ENCODE data around the gene TLL1.

Gene TLL1

GRCh38 chr4:165966833-165967232, 93.8 kb downstream of the TLL1 start:
- DNase-seq (ENCODE audit: low read depth, low spot score) = no peak
- no peak overlapping the region for H3K4me3 ChIP-seq (ENCODE audit: low read depth, low read length)
- TF ChIP-seq CTCF (IDR thresholded peaks at IDR 0.05; ENCODE audit: insufficient read depth, low read length, missing control alignments) = no peak
- CTCF ChIA-PET = no interaction called here
- POLR2A ChIA-PET = no interaction called here

GRCh38 chr4:165967486-165967885, 94.4 kb downstream of the TLL1 start:
- CTCF ChIA-PET = no interaction called here
- no peak for TF ChIP-seq CTCF (IDR thresholded peaks at IDR 0.05; ENCODE audit: insufficient read depth, low read length, missing control alignments)
- POLR2A ChIA-PET = interaction anchor here (0.5 kb wide), 1 partner anchor 342 kb away, joined by 3 read pairs; no protein-coding TSS in a partner anchor
- H3K4me3 ChIP-seq (ENCODE audit: low read depth, low read length) = no peak overlapping the region
- no peak for DNase-seq (ENCODE audit: low read depth, low spot score)

- H3K4me3 ChIP-seq (ENCODE audit: low read depth, low read length) = no peak overlapping the region
- CTCF ChIA-PET = no interaction called here
- no peak for TF ChIP-seq CTCF (IDR thresholded peaks at IDR 0.05; ENCODE audit: insufficient read depth, low read length, missing control alignments)
- POLR2A ChIA-PET = no interaction called here
- DNase-seq (ENCODE audit: low read depth, low spot score) = no peak
These were observed 97.8 kb downstream of the TLL1 start for GRCh38 chr4:165970703-165971420.

- ChIA-PET POLR2A (no interaction called here), CTCF (no interaction called here)
- TF ChIP-seq CTCF (IDR thresholded peaks at IDR 0.05; ENCODE audit: insufficient read depth, low read length, missing control alignments) = no peak
- no peak for DNase-seq (ENCODE audit: low read depth, low spot score)
- H3K4me3 ChIP-seq (ENCODE audit: low read depth, low read length) = no peak overlapping the region
These were observed 98.4 kb downstream of the TLL1 start for GRCh38 chr4:165971446-165971845.

GRCh38 chr4:165971933-165972332, 98.9 kb downstream of the TLL1 start:
- TF ChIP-seq CTCF (IDR thresholded peaks at IDR 0.05; ENCODE audit: insufficient read depth, low read length, missing control alignments) = no peak
- no peak for DNase-seq (ENCODE audit: low read depth, low spot score)
- CTCF ChIA-PET = no interaction called here
- POLR2A ChIA-PET = no interaction called here
- H3K4me3 ChIP-seq (ENCODE audit: low read depth, low read length) = no peak overlapping the region

- no peak for TF ChIP-seq CTCF (IDR thresholded peaks at IDR 0.05; ENCODE audit: insufficient read depth, low read length, missing control alignments)
- H3K4me3 ChIP-seq (ENCODE audit: low read depth, low read length) = no peak overlapping the region
- ChIA-PET CTCF (no interaction called here), POLR2A (no interaction called here)
- DNase-seq (ENCODE audit: low read depth, low spot score) = no peak
These were observed 99.7 kb downstream of the TLL1 start for GRCh38 chr4:165972747-165973146.
